Measurements from ENCODE around the gene HMCN2.

DNA sequence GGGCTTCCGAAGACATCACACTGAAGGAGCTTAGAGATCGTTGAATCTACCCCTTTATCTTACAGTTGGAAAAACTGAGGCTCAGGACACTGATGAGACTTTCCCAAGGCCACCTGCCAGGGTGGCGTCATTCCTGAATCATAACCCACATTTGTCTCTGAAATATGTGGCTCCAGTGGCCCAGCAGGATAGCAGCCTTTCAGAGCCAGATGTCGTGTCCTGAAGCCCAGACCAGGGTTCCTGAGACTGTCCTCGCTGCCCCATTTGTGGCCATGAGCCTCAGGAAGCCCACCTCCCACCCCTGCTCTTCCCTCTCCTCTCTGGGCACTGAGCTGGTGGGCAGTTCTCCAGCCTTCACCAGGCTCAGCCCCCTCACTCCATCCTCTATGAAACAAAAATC is 2.4 kb downstream of the HMCN2 start:
- TF ChIP-seq, protein P1, sequence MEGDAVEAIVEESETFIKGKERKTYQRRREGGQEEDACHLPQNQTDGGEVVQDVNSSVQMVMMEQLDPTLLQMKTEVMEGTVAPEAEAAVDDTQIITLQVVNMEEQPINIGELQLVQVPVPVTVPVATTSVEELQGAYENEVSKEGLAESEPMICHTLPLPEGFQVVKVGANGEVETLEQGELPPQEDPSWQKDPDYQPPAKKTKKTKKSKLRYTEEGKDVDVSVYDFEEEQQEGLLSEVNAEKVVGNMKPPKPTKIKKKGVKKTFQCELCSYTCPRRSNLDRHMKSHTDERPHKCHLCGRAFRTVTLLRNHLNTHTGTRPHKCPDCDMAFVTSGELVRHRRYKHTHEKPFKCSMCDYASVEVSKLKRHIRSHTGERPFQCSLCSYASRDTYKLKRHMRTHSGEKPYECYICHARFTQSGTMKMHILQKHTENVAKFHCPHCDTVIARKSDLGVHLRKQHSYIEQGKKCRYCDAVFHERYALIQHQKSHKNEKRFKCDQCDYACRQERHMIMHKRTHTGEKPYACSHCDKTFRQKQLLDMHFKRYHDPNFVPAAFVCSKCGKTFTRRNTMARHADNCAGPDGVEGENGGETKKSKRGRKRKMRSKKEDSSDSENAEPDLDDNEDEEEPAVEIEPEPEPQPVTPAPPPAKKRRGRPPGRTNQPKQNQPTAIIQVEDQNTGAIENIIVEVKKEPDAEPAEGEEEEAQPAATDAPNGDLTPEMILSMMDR (IDR thresholded peaks at IDR 0.05; ENCODE audit: extremely low read depth in 1 of 2, insufficient read depth in 1 of 2, low read depth in 1 of 2, low read length in 2 of 2) = no peak
- no peak for TF ChIP-seq POLR2AphosphoS5 (IDR thresholded peaks at IDR 0.05; ENCODE audit: insufficient read depth, low read depth, low read length)
- no peak for TF ChIP-seq MAX (IDR thresholded peaks at IDR 0.05; ENCODE audit: insufficient read depth, insufficient read length)
- TF ChIP-seq POLR2A (IDR thresholded peaks at IDR 0.05; ENCODE audit: low read depth, low read length) = no peak
- TF ChIP-seq EZH2 (IDR thresholded peaks at IDR 0.05; ENCODE audit: borderline replicate concordance, low read depth, low read length, severe bottlenecking) = no peak
- no peak for TF ChIP-seq FOS (IDR thresholded peaks at IDR 0.05; ENCODE audit: borderline replicate concordance, insufficient read depth, low read length)
- TF ChIP-seq GATA2 (IDR thresholded peaks at IDR 0.05; ENCODE audit: insufficient read depth, insufficient read length, low read depth, low read length) = no peak
- TF ChIP-seq MYC (IDR thresholded peaks at IDR 0.05; ENCODE audit: low read depth, low read length) = no peak
